Measurements from ENCODE around the gene MAD2L2.

The MAD2L2 gene

DNA sequence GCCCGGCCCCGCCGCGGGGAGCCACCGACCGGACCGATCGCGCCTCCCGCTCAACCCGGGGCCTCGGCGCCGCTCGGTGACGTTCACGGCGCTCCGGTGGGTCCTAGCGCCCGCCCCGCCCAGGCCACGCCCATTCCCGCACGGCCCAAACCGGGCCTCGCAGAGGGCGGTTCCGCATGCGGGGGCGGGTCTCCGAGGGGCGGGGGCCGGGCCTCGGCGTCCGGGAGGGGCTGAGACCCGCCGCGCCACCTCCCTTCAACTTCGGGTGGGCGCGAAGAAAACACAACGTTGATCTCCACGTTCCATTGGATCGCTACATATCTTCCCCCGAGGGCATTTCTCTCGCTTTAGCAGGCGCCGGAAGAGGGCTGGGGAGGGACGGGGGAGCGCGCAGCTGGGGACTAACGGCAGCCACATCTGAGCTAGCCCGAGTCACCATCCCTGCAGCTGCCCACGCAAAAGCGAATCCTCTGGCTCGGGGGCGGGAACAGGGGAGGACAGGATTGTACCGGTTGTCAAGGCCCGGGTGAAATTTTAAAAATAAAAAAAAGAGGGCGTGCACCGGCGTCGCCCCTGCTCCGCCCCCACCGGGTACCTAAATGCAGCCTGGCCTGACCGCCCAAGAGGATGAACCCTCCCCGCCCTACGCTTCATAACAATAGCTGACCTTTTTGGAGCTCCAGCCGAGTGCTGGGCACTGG is at the start of gene MAD2L2:
TSS of gene MAD2L2 (minus strand) at position 78 of the 701 bp plus-strand sequence. CDS start 547 bp downstream, outside the sequence.
- no peaks in the 10 kb centered on the region for H3K9me3 ChIP-seq (ENCODE audit: severe bottlenecking)
- peak; percentile 89 for DNase-seq
- peak within 1 kb of the TSS; percentile 96 for H3K4me3 ChIP-seq (ENCODE audit: low read depth, low read length)
- TF ChIP-seq, protein P1, sequence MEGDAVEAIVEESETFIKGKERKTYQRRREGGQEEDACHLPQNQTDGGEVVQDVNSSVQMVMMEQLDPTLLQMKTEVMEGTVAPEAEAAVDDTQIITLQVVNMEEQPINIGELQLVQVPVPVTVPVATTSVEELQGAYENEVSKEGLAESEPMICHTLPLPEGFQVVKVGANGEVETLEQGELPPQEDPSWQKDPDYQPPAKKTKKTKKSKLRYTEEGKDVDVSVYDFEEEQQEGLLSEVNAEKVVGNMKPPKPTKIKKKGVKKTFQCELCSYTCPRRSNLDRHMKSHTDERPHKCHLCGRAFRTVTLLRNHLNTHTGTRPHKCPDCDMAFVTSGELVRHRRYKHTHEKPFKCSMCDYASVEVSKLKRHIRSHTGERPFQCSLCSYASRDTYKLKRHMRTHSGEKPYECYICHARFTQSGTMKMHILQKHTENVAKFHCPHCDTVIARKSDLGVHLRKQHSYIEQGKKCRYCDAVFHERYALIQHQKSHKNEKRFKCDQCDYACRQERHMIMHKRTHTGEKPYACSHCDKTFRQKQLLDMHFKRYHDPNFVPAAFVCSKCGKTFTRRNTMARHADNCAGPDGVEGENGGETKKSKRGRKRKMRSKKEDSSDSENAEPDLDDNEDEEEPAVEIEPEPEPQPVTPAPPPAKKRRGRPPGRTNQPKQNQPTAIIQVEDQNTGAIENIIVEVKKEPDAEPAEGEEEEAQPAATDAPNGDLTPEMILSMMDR (IDR thresholded peaks at IDR 0.05; ENCODE audit: low read depth, low read length): no peak
- H3K27me3 ChIP-seq (ENCODE audit: insufficient read depth, low read depth, severe bottlenecking): no peaks in the 10 kb centered on the region
- peak within 1 kb of the TSS; percentile 86 for H3K27ac ChIP-seq
- H3K36me3 ChIP-seq: peaks cover 29% of the 10 kb centered on the region

DNA sequence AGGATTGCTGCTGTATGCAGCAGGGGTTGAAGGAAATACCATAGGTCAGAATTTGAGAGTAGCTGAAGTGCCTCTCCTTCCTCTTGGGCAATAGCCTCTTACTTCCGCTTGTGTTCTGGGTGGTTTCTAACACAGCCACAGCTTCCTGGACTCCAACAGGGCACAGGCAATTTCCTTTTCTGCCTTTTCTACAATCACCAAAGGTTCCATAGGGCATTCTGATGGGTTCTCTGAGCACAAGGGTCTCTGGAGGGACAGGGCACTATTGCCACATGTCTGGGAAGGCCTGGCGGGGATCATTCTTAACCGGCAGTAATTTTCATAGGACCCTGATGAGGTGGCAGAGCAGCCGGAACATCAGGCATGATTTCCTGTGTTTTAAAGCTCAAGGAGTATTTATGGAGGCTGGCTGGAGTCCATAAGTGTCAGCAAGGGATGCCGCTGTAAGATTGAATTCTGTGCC is 49.5 kb upstream of the MAD2L2 start:
- no peaks in the 10 kb centered on the region for H3K9me3 ChIP-seq (ENCODE audit: severe bottlenecking)
- DNase-seq: no peak
- H3K36me3 ChIP-seq: no peaks in the 10 kb centered on the region
- TF ChIP-seq, protein P1 (IDR thresholded peaks at IDR 0.05; ENCODE audit: low read depth, low read length): no peak
- no peaks in the 10 kb centered on the region for H3K27me3 ChIP-seq (ENCODE audit: insufficient read depth, low read depth, severe bottlenecking)
- H3K4me3 ChIP-seq (ENCODE audit: low read depth, low read length): no peak overlapping the region
- H3K27ac ChIP-seq: no peak overlapping the region

DNA sequence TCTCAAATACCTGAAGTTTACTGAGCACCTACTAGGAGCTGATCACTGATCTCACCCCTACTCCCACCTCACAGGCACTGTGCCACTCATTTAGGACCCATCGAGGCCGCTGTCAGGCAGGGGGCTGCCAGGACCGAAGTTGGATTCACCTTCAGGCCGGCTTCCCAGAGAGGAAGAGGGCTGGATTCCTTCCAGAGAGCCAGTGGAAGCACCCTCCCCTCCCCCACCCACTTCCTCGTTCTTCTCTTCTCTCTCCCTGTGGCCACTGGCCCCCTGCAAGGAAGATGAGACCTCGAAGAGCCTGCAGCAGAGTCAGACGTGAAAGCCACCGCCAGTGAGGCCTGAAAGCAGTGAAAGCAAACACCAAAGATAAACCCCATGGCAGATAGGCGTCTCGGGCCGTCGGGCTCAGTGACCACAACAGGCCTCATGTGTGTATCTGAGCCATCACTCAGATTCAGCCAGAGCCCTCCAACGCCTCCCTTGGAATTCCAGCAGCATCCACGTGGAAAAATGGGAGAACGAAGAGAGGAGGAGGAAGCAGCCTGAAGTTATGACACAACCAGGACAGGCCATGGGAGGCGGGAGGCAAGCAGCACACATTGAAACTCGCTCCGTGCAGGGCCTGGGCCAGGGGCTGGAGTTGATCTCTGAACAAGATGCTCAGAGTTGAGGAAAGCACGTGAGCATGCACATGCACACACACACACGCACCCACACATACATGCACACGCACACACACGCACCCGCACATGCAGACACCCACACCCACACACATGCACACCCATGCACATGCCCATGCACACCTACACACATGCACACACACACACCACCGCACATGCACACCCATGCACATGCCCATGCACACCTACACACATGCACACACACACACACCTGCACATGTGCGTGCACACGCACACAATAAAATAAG is 48.8 kb upstream of the MAD2L2 start:
- Histone ChIP-seq H3K4me3 (ENCODE audit: low read depth, low read length) (no peak overlapping the region), H3K9me3 (ENCODE audit: severe bottlenecking) (no peaks in the 10 kb centered on the region), H3K27me3 (ENCODE audit: insufficient read depth, low read depth, severe bottlenecking) (no peaks in the 10 kb centered on the region), H3K36me3 (no peaks in the 10 kb centered on the region), H3K27ac (no peak overlapping the region)
- TF ChIP-seq, protein P1 (IDR thresholded peaks at IDR 0.05; ENCODE audit: low read depth, low read length): no peak
- no peak for DNase-seq

DNA sequence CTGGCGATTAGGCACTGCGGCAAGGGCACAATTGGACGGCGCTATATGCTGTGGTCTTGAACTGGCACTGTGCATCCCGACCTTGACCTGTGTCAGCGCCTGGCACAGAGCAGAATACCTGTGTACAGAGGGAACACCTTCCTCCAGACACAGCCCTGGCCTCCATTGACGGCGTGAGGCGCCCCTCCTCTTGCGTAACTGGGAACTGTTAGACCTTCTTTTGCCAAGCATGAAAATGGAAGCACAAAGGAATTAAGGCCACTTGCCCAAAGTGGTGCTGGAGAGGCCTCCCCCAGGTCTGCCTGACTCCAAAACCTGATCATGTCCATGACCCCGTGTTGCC is 48.2 kb upstream of the MAD2L2 start:
- Histone ChIP-seq H3K27me3 (ENCODE audit: insufficient read depth, low read depth, severe bottlenecking) (no peaks in the 10 kb centered on the region), H3K9me3 (ENCODE audit: severe bottlenecking) (no peaks in the 10 kb centered on the region), H3K4me3 (ENCODE audit: low read depth, low read length) (no peak overlapping the region), H3K27ac (no peak overlapping the region), H3K36me3 (no peaks in the 10 kb centered on the region)
- TF ChIP-seq, protein P1 (IDR thresholded peaks at IDR 0.05; ENCODE audit: low read depth, low read length): no peak
- DNase-seq: no peak

DNA sequence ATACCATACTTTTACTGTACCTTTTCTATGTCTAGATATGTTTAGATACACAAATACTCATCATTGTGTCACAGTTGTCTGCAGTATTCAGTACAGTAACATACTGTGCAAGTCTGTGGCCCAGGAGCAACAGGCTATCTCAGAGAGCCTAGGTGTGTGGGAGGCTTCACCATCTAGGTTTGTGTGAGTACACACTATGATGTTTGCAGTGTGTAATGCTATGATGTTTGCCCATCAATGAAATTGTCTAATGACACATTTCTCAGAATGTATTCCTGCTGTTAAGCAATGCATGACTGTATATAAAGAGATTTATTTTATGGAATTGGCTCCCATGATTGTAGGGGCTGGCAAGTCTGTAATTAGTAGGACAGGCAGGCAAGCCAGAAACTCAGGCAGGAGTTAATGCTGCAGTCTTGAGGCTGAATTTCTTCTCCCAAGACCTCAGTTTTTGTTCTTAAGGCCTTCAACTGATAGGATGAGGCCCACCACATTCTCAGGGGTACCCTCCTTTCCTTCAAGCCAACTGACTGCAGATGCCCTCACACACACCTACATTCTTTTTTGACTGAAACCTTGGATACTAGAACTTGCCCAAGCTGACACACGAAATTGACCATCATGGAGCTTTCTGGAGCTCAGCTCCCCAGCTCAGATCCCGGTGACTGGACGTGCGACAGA is 47.3 kb upstream of the MAD2L2 start:
- Histone ChIP-seq H3K4me3 (ENCODE audit: low read depth, low read length) (no peak overlapping the region), H3K27me3 (ENCODE audit: insufficient read depth, low read depth, severe bottlenecking) (no peaks in the 10 kb centered on the region), H3K9me3 (ENCODE audit: severe bottlenecking) (no peaks in the 10 kb centered on the region), H3K36me3 (no peaks in the 10 kb centered on the region), H3K27ac (no peak overlapping the region)
- TF ChIP-seq, protein P1 (IDR thresholded peaks at IDR 0.05; ENCODE audit: low read depth, low read length): no peak
- no peak for DNase-seq

Data from WERI-Rb-1 (cell line).